GM18508 (cell line): ENCODE data around the gene SRXN1.
"Not testable (repeated sequence)": the region's sequence is repeated elsewhere in the genome, so short reads cannot be mapped to it uniquely, and the experiment has no call there.

Experiments used
- ATAC-seq: cut with Tn5 transposase; IDR thresholded peaks from one replicate; pipeline ENCODE4 v1.9.1; 2021; ENCODE audit warnings: moderate number of reproducible peaks; ENCODE audit not compliant: insufficient read depth, unreplicated experiment

Gene SRXN1

GRCh38 chr20:655726-656624, 3.0 kb upstream of the SRXN1 start:
- no peak for ATAC-seq

- ATAC-seq, result no peak
Observed at GRCh38 chr20:654417-654750, 1.4 kb upstream of the SRXN1 start.

GRCh38 chr20:653590-654416, 803 bp upstream of the SRXN1 start:
- no peak for ATAC-seq

GRCh38 chr20:652615-653109, 338 bp downstream of the SRXN1 start:
- ATAC-seq, result no peak

- no peak for ATAC-seq
Observed at GRCh38 chr20:651713-652614, 1.0 kb downstream of the SRXN1 start.

GRCh38 chr20:650954-651353, 2.0 kb downstream of the SRXN1 start:
- ATAC-seq, result no peak

GRCh38 chr20:650281-650680, 2.7 kb downstream of the SRXN1 start:
- no peak for ATAC-seq

GRCh38 chr20:647479-648019, 5.5 kb downstream of the SRXN1 start:
- ATAC-seq, result no peak

- no peak for ATAC-seq
Observed at GRCh38 chr20:646868-647233, 6.1 kb downstream of the SRXN1 start.

- no peak for ATAC-seq
Observed at GRCh38 chr20:646107-646867, 6.7 kb downstream of the SRXN1 start.

- no peak for ATAC-seq
Observed at GRCh38 chr20:645318-646106, 7.5 kb downstream of the SRXN1 start.

- ATAC-seq, result no peak
Observed at GRCh38 chr20:644692-645317, 8.2 kb downstream of the SRXN1 start.

- no peak for ATAC-seq
Observed at GRCh38 chr20:642398-643174, 10.4 kb downstream of the SRXN1 start.

GRCh38 chr20:642013-642397, 11.0 kb downstream of the SRXN1 start:
- not testable (repeated sequence) for ATAC-seq

- no peak for ATAC-seq
Observed at GRCh38 chr20:641516-641875, 11.5 kb downstream of the SRXN1 start.

GRCh38 chr20:640674-641515, 12.1 kb downstream of the SRXN1 start:
- ATAC-seq, result no peak

GRCh38 chr20:638579-638978, 14.4 kb downstream of the SRXN1 start:
- no peak for ATAC-seq
